Activated naive CD4-positive, alpha-beta T cell treated with anti-CD3 and anti-CD28 coated beads, Interleukin-2, amount 10 ng/mL, durations not matched to agents 7 days and 5 days (primary cell): ENCODE measurements around the gene STOM.
"Not testable (repeated sequence)": the region's sequence is repeated elsewhere in the genome, so short reads cannot be mapped to it uniquely, and the experiment has no call there.

ENCODE experiments used
- CTCF ChIA-PET: fragments of 350-600 bp; sonication (Branson Sonifier 250); formaldehyde crosslinking; loops from one replicate; lab custom pipeline; 2021; ENCODE audit warnings: antibody characterized with exemption; lab: Charles Lee
- DNase-seq: peaks from one replicate; pipeline ENCODE4 v3.0.0-alpha.2; 2020
- H3K27ac Mint-ChIP-seq: one replicate; pipeline ENCODE4 v1.8.0; 2021; ENCODE audit warnings: mild to moderate bottlenecking, moderate library complexity, mixed read lengths
- H3K27me3 Mint-ChIP-seq: one replicate; pipeline ENCODE4 v1.8.0; 2021; ENCODE audit warnings: mild to moderate bottlenecking, mixed read lengths
- H3K36me3 Mint-ChIP-seq: one replicate; pipeline ENCODE4 v1.8.0; 2021; ENCODE audit warnings: mixed read lengths
- H3K4me1 Mint-ChIP-seq: one replicate; pipeline ENCODE4 v1.8.0; 2021; ENCODE audit warnings: mixed read lengths
- H3K4me3 Mint-ChIP-seq: one replicate; pipeline ENCODE4 v1.8.0; 2021; ENCODE audit warnings: mild to moderate bottlenecking, moderate library complexity, mixed read lengths
- H3K9me3 Mint-ChIP-seq: one replicate; pipeline ENCODE4 v1.8.0; 2021; ENCODE audit warnings: mixed read lengths

Gene STOM

GRCh38 chr9:121296213-121297127 is 73.6 kb downstream of the STOM start:
- H3K4me3 Mint-ChIP-seq, result no peak overlapping the region
- peak; percentile 11 for DNase-seq
- peaks cover 16% of the 10 kb centered on the region for H3K4me1 Mint-ChIP-seq
- CTCF ChIA-PET, result interaction anchor here (1.2 to 1.3 kb wide), 2 partner anchors 18 to 23 kb away, joined by 4 read pairs; no protein-coding TSS in a partner anchor
- H3K9me3 Mint-ChIP-seq, result no peaks in the 10 kb centered on the region
- H3K27ac Mint-ChIP-seq, result no peak overlapping the region
- H3K27me3 Mint-ChIP-seq, result peaks cover 37% of the 10 kb centered on the region
- H3K36me3 Mint-ChIP-seq, result no peaks in the 10 kb centered on the region

- Mint-ChIP-seq H3K9me3 (no peaks in the 10 kb centered on the region), H3K4me1 (peaks cover 16% of the 10 kb centered on the region), H3K27me3 (peaks cover 29% of the 10 kb centered on the region), H3K36me3 (no peaks in the 10 kb centered on the region), H3K4me3 (no peak overlapping the region), H3K27ac (no peak overlapping the region)
- DNase-seq, result peak; percentile 14
- CTCF ChIA-PET, result interaction anchor here (1.3 kb wide), 1 partner anchor 24 kb away, joined by 4 read pairs; no protein-coding TSS in a partner anchor
Observed at GRCh38 chr9:121295662-121296191, 74.3 kb downstream of the STOM start.

GRCh38 chr9:121294866-121295661 is 75.0 kb downstream of the STOM start:
- CTCF ChIA-PET, result interaction anchor here (1.3 kb wide), 1 partner anchor 25 kb away, joined by 4 read pairs; no protein-coding TSS in a partner anchor
- H3K4me3 Mint-ChIP-seq, result no peak overlapping the region

GRCh38 chr9:121294151-121294743 is 75.8 kb downstream of the STOM start:
- Mint-ChIP-seq H3K9me3 (no peaks in the 10 kb centered on the region), H3K4me3 (no peak overlapping the region), H3K27me3 (peaks cover 22% of the 10 kb centered on the region), H3K27ac (no peak overlapping the region), H3K4me1 (peaks cover 7% of the 10 kb centered on the region), H3K36me3 (no peaks in the 10 kb centered on the region)
- CTCF ChIA-PET, result interaction anchor here (0.7 kb wide), 1 partner anchor 15 kb away, joined by 3 read pairs; no protein-coding TSS in a partner anchor
- peak; percentile 5 for DNase-seq

More at GRCh38 chr9:121294866-121295661, 75.0 kb downstream of the STOM start:
- no peaks in the 10 kb centered on the region for H3K36me3 Mint-ChIP-seq
- H3K9me3 Mint-ChIP-seq, result no peaks in the 10 kb centered on the region
- peaks cover 11% of the 10 kb centered on the region for H3K4me1 Mint-ChIP-seq
- no peak overlapping the region for H3K27ac Mint-ChIP-seq
- peaks cover 23% of the 10 kb centered on the region for H3K27me3 Mint-ChIP-seq
- no peak for DNase-seq

- Mint-ChIP-seq H3K27ac (no peak overlapping the region), H3K4me3 (no peak overlapping the region), H3K36me3 (no peaks in the 10 kb centered on the region), H3K4me1 (no peaks in the 10 kb centered on the region), H3K27me3 (peaks cover 7% of the 10 kb centered on the region), H3K9me3 (no peaks in the 10 kb centered on the region)
- CTCF ChIA-PET, result no interaction called here
- peak; percentile 1 for DNase-seq
Observed at GRCh38 chr9:121292801-121293241, 77.2 kb downstream of the STOM start.

- no peaks in the 10 kb centered on the region for H3K4me1 Mint-ChIP-seq
- H3K9me3 Mint-ChIP-seq, result no peaks in the 10 kb centered on the region
- H3K4me3 Mint-ChIP-seq, result no peak overlapping the region
- H3K36me3 Mint-ChIP-seq, result no peaks in the 10 kb centered on the region
- H3K27ac Mint-ChIP-seq, result no peak overlapping the region
- peak; percentile 15 for DNase-seq
- peaks cover 6% of the 10 kb centered on the region for H3K27me3 Mint-ChIP-seq
- CTCF ChIA-PET, result no interaction called here
Observed at GRCh38 chr9:121292051-121292450, 78.0 kb downstream of the STOM start.

- H3K9me3 Mint-ChIP-seq, H3K36me3 Mint-ChIP-seq, CTCF ChIA-PET, H3K27ac Mint-ChIP-seq, H3K27me3 Mint-ChIP-seq, H3K4me3 Mint-ChIP-seq, DNase-seq, H3K4me1 Mint-ChIP-seq: not testable (repeated sequence)
Observed at GRCh38 chr9:121291536-121291935, 78.5 kb downstream of the STOM start.

- H3K4me1 Mint-ChIP-seq, result peaks cover 11% of the 10 kb centered on the region
- H3K9me3 Mint-ChIP-seq, result no peaks in the 10 kb centered on the region
Observed at GRCh38 chr9:121289772-121290370, 80.2 kb downstream of the STOM start.

GRCh38 chr9:121289026-121289771 is 80.9 kb downstream of the STOM start:
- peaks cover 9% of the 10 kb centered on the region for H3K27me3 Mint-ChIP-seq
- H3K4me3 Mint-ChIP-seq, result no peak overlapping the region
- CTCF ChIA-PET, result interaction anchor here (1.1 to 4.6 kb wide), 3 partner anchors 9 to 76 kb away, joined by 5 to 19 read pairs (median 7); no protein-coding TSS in a partner anchor
- H3K4me1 Mint-ChIP-seq, result peaks cover 11% of the 10 kb centered on the region
- no peak overlapping the region for H3K27ac Mint-ChIP-seq
- no peaks in the 10 kb centered on the region for H3K36me3 Mint-ChIP-seq
- H3K9me3 Mint-ChIP-seq, result no peaks in the 10 kb centered on the region
- DNase-seq, result no peak

More at GRCh38 chr9:121289772-121290370, 80.2 kb downstream of the STOM start:
- no peak overlapping the region for H3K27ac Mint-ChIP-seq
- no peaks in the 10 kb centered on the region for H3K36me3 Mint-ChIP-seq
- CTCF ChIA-PET, result interaction anchor here (1.1 to 4.6 kb wide), 2 partner anchors 12 to 76 kb away, joined by 5 to 19 read pairs; no protein-coding TSS in a partner anchor
- H3K4me3 Mint-ChIP-seq, result no peak overlapping the region
- peaks cover 6% of the 10 kb centered on the region for H3K27me3 Mint-ChIP-seq
- peak; percentile 13 for DNase-seq
